Neutrophil (primary cell): Measurements from ENCODE around the gene FGGY.
"Not testable (repeated sequence)": the region's sequence is repeated elsewhere in the genome, so short reads cannot be mapped to it uniquely, and the experiment has no call there.

Source experiments
- H3K27ac ChIP-seq: fragments of 200-600 bp; sonication (generic); 2 replicates; pipeline ENCODE4 v1.5.1; 2016; ENCODE audit warnings: mild to moderate bottlenecking, moderate library complexity
- H3K27me3 ChIP-seq: fragments of 200-600 bp; sonication (generic); 2 replicates; pipeline ENCODE4 v1.6.0; 2016; ENCODE audit warnings: mild to moderate bottlenecking
- H3K36me3 ChIP-seq: fragments of 200-600 bp; sonication (generic); 2 replicates; pipeline ENCODE4 v1.5.1; 2017
- H3K4me1 ChIP-seq, 2 experiments: fragments of 200-600 bp in 1 of 2; sonication (generic) in 1 of 2; 1 replicate in 1 of 2; 2 replicates in 1 of 2; pipeline versions ENCODE4 v1.5.1 to v1.6.1; 2013 to 2016; ENCODE audit warnings: low read depth in 1 of 2, low read length in 1 of 2, mild to moderate bottlenecking in 1 of 2, moderate library complexity in 1 of 2; ENCODE audit not compliant: control insufficient read depth in 1 of 2, insufficient read depth in 1 of 2
- H3K4me3 ChIP-seq, 2 experiments: fragments of 200-600 bp in 1 of 2; sonication (generic) in 1 of 2; 1 replicate in 1 of 2; 2 replicates in 1 of 2; pipeline ENCODE4 v1.5.1; 2013 to 2016; ENCODE audit warnings: low read depth in 1 of 2, low read length in 1 of 2, mild to moderate bottlenecking in 1 of 2, moderate library complexity in 1 of 2
- H3K9me3 ChIP-seq: fragments of 200-600 bp; sonication (generic); 2 replicates; pipeline ENCODE4 v1.5.1; 2016
- TF ChIP-seq, protein P1 (sequence below): fragments of 200-600 bp; sonication (generic); IDR thresholded peaks from 2 replicates; pipeline ENCODE4 v1.5.1; 2016; ENCODE audit warnings: antibody characterized with exemption

Gene FGGY

DNA sequence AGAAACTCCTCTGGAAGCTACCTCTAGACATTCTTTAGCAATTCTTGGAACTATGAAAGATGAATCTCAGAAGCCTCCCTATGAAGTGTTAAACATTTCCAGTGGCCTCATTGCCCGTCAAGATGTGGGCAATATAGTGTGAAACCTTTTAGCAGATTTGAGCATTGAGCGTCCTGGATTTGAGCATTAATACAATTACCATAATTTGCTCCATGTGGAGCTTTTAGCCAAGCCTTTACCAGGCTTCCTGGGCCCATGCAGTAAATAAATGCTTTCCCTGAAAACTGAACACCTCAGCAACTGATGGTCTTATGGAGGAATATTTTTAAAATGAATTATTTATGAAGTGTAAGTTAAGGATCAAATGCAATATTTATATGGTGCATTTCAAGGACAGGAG, 162.0 kb downstream of the FGGY start:
- H3K9me3 ChIP-seq, result no peaks in the 10 kb centered on the region
- H3K36me3 ChIP-seq, result no peaks in the 10 kb centered on the region
- H3K4me3 ChIP-seq, result no peak overlapping the region
- H3K27me3 ChIP-seq, result no peaks in the 10 kb centered on the region
- H3K4me1 ChIP-seq, result peaks cover under 1 to 3% of the 10 kb centered on the region in 2 experiments
- no peak overlapping the region for H3K27ac ChIP-seq
- TF ChIP-seq, protein P1, sequence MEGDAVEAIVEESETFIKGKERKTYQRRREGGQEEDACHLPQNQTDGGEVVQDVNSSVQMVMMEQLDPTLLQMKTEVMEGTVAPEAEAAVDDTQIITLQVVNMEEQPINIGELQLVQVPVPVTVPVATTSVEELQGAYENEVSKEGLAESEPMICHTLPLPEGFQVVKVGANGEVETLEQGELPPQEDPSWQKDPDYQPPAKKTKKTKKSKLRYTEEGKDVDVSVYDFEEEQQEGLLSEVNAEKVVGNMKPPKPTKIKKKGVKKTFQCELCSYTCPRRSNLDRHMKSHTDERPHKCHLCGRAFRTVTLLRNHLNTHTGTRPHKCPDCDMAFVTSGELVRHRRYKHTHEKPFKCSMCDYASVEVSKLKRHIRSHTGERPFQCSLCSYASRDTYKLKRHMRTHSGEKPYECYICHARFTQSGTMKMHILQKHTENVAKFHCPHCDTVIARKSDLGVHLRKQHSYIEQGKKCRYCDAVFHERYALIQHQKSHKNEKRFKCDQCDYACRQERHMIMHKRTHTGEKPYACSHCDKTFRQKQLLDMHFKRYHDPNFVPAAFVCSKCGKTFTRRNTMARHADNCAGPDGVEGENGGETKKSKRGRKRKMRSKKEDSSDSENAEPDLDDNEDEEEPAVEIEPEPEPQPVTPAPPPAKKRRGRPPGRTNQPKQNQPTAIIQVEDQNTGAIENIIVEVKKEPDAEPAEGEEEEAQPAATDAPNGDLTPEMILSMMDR, result no peak

DNA sequence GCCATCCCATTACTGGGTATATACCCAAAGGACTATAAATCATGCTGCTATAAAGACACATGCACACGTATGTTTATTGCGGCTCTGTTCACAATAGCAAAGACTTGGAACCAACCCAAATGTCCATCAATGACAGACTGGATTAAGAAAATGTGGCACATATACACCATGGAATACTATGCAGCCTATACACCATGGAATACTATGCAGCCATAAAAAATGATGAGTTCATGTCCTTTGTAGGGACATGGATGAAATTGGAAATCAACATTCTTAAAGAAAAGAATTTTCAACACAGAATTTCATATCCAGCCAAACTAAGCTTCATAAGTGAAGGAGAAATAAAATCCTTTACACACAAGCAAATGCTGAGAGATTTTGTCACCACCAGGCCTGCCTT, 166.0 kb downstream of the FGGY start:
- not testable (repeated sequence) for H3K9me3 ChIP-seq, H3K36me3 ChIP-seq, H3K4me1 ChIP-seq, H3K4me3 ChIP-seq, H3K27me3 ChIP-seq, H3K27ac ChIP-seq

DNA sequence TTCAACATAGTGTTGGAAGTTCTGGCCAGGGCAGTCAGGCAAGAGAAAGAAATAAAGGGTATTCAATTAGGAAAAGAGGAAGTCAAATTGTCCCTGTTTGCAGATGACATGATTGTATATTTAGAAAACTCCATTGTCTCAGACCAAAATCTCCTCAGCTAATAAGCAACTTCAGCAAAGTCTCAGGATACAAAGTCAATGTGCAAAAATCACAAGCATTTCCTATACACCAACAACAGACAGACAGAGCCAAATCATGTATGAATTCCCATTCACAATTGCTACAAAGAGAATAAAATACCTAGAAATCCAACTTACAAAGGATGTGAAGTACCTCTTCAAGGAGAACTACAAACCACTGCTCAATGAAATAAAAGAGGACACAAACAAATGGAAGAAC, 168.6 kb downstream of the FGGY start:
- H3K36me3 ChIP-seq, H3K27ac ChIP-seq, H3K4me1 ChIP-seq, H3K4me3 ChIP-seq, H3K9me3 ChIP-seq, H3K27me3 ChIP-seq: not testable (repeated sequence)

DNA sequence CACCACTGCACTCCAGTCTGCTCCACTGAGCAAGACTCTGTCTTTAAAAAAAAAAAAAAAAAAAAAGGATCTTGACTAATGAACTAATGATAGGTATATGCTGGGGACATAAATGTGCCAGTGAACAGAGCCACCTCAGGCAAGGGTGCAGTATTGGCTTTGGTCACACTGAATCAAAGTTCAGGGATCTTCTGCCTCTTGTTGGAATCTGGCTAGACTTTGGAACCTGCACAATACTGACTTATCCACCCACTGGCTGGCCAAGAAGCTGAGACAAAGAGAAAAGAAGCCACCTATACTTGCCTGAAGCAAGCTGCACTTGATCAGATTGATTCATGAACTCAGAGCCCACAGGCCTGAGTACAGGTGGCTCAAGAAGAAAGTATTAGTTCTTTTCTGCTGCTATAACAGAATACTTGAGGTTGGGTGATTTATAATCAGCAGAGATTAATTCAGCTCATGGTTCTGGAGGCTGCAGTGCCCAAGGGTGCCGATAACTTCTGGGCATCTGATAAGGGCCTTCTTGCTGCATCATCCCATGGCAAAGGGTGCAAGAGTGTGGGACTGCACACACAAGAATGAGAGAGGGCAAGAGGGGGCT, 172.0 kb downstream of the FGGY start:
- Histone ChIP-seq H3K4me3 (no peak overlapping the region), H3K4me1 (no peaks in the 10 kb centered on the region), H3K27me3 (no peaks in the 10 kb centered on the region)

DNA sequence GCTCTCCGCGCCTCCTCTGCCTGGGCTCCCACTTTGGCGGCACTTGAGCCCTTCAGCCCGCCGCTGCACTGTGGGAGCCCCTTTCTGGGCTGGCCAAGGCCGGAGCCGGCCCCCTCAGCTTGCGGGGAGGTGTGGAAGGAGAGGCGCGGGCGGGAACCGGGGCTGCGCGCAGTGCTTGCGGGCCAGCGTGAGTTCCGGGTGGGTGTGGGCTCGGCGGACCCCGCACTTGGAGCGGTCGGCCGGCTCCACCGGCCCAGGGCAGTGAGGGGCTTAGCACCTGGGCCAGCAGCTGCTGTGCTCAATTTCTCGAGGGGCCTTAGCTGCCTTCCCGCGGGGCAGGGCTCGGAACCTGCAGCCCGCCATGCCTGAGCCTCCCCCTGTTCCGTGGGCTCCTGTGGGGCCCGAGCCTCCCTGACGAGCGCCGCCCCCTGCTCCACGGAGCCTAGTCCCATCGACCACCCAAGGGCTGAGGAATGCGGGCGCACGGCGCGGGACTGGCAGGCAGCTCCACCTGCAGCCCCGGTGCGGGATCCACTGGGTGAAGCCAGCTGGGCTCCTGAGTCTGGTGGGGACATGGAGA, 175.2 kb downstream of the FGGY start:
- not testable (repeated sequence) for H3K9me3 ChIP-seq, H3K36me3 ChIP-seq, H3K4me3 ChIP-seq, H3K4me1 ChIP-seq, H3K27me3 ChIP-seq, H3K27ac ChIP-seq

More for the DNA sequence above, 172.0 kb downstream of the FGGY start:
- H3K9me3 ChIP-seq, result no peaks in the 10 kb centered on the region
- no peak overlapping the region for H3K27ac ChIP-seq
- TF ChIP-seq, protein P1, result no peak
- no peaks in the 10 kb centered on the region for H3K36me3 ChIP-seq

DNA sequence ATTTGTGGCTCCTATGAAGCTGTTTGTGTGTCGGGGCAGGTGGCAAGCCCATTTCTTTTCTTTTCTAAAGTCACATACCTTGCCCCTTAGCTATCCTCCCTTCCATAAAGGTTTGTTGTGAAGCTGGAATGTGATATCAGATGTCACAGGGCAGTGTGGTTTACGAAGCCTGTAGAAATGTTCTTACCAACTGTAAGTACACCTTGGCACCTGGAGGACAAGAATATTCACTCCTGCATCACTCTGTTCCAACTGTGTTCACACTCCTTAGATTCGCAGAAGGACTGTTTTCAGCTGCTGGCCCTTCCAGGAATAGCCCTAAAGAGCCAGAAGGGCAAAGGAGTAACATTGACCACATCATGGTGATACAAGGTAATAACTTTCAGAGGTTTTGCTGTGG, 176.9 kb downstream of the FGGY start:
- Histone ChIP-seq H3K36me3 (no peaks in the 10 kb centered on the region), H3K9me3 (no peaks in the 10 kb centered on the region), H3K4me1 (no peaks in the 10 kb centered on the region), H3K4me3 (no peak overlapping the region), H3K27me3 (no peaks in the 10 kb centered on the region), H3K27ac (no peak overlapping the region)
- TF ChIP-seq, protein P1, result no peak

DNA sequence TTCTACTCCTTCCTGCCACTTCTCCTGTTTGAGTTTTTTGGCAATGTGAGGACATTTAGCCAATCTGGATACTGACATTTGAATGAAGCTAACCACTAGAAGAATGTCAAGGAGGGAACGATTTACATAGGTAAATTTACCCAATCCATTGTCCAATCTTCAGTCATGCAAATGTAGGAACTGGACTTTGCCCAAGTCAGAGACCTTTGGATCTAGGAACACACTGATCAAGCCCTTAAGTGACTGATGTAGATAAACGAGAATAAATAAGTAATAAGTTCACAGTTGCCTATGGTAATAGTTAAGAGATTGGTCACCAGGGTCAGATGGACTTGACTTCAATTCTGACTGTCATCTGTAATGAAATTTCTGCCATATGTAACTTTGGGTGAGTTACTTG, 177.6 kb downstream of the FGGY start:
- H3K4me1 ChIP-seq, result no peaks in the 10 kb centered on the region
- TF ChIP-seq, protein P1, result no peak
- no peak overlapping the region for H3K27ac ChIP-seq
- no peak overlapping the region for H3K4me3 ChIP-seq
- no peaks in the 10 kb centered on the region for H3K36me3 ChIP-seq
- no peaks in the 10 kb centered on the region for H3K9me3 ChIP-seq
- no peaks in the 10 kb centered on the region for H3K27me3 ChIP-seq
